ENCODE measurements around the gene WDR37. TPM values are rescaled to one million over a fixed set of nuclear protein-coding genes. Genes with fewer than 3 reads are reported as not detected.

The WDR37 gene
- total and polyA plus RNA-seq, 9 of the 15 experiments (the other 6 are each of a cell fraction or from before 2014, with no cell fraction given) = 2.3 to 11.6 (median 6.7) TPM

- no peak for TF ChIP-seq ZNF318 (IDR thresholded peaks at IDR 0.05; ENCODE audit: borderline replicate concordance in 1 of 2, low read depth in 1 of 2)
- no peak for TF ChIP-seq SP1 (CRISPR knock-in tag; IDR thresholded peaks at IDR 0.05)
- no peak for TF ChIP-seq NFE2 (IDR thresholded peaks at IDR 0.05; ENCODE audit: low read depth)
Observed at GRCh38 chr10:1175956-1176565, 119.9 kb downstream of the WDR37 start (continued).

Data from K562 (cell line).